K562 (cell line): ENCODE results near the gene FAM124A.

ENCODE experiments used
- BRCA1 ChIP-seq, 2 experiments: fragments of 450-650 bp in 1 of 2; sonication (generic) in 1 of 2; formaldehyde crosslinking in 1 of 2; IDR thresholded peaks; 2 replicates each; pipeline versions ENCODE4 v1.5.0 to v1.6.1; 2017 to 2020; ENCODE audit warnings: mild to moderate bottlenecking in 1 of 2, missing genetic modification reagents in 1 of 2
- CTCF ChIP-seq, 3 experiments: IDR thresholded peaks in 2 of 3; conservative IDR thresholded peaks in 1 of 3; 2 replicates each; pipeline ENCODE4 v1.5.1; 2011 to 2012; ENCODE audit warnings: low read length in 3 of 3, mild to moderate bottlenecking in 3 of 3, control low read depth in 2 of 3, improper control_type of control experiment in 1 of 3, inconsistent platforms in 1 of 3, low read depth in 1 of 3, mixed read lengths in 1 of 3, moderate library complexity in 1 of 3; ENCODE audit not compliant: insufficient read depth in 2 of 3
- E2F4 ChIP-seq: sonication (generic); formaldehyde crosslinking; IDR thresholded peaks from 2 replicates; pipeline ENCODE4 v1.8.0; 2022; ENCODE audit warnings: mild to moderate bottlenecking, low read depth, missing genetic modification reagents
- MEF2A ChIP-seq: IDR thresholded peaks from 2 replicates; pipeline ENCODE4 v1.6.1; 2011; ENCODE audit warnings: low read depth, mild to moderate bottlenecking, low read length, moderate library complexity; ENCODE audit not compliant: control insufficient read depth
- NFATC3 ChIP-seq: fragments of 450-650 bp; IDR thresholded peaks from 2 replicates; pipeline ENCODE4 v1.6.1; 2017; ENCODE audit warnings: mild to moderate bottlenecking
- PRDM10 ChIP-seq: fragments of 450-650 bp; IDR thresholded peaks from 2 replicates; pipeline ENCODE4 v1.6.1; 2018; ENCODE audit not compliant: partially characterized antibody
- TAF1 ChIP-seq: IDR thresholded peaks from 2 replicates; pipeline ENCODE4 v1.6.1; 2011; ENCODE audit warnings: mild to moderate bottlenecking, low read length, moderate library complexity; ENCODE audit not compliant: insufficient read depth, control insufficient read depth, severe bottlenecking; ENCODE audit errors: extremely low read depth
- TCF7L2 ChIP-seq: fragments of 150-350 bp; IDR thresholded peaks from 2 replicates; pipeline ENCODE4 v1.6.1; 2016; ENCODE audit warnings: low read depth, mild to moderate bottlenecking, low read length, moderate library complexity
- TEAD4 ChIP-seq, 2 experiments: sonication (generic) in 1 of 2; formaldehyde crosslinking in 1 of 2; IDR thresholded peaks; 2 replicates each; pipeline versions ENCODE4 v1.6.1 to v1.8.0; 2012 to 2022; ENCODE audit warnings: borderline replicate concordance in 1 of 2, inconsistent platforms in 1 of 2, low read length in 1 of 2, mild to moderate bottlenecking in 1 of 2, missing genetic modification reagents in 1 of 2

- TF ChIP-seq MEF2A (no peak), TCF7L2 (no peak), CTCF (IDR thresholded peaks at IDR 0.05 in 2 of 3, conservative IDR thresholded peaks at IDR 0.05 in 1 of 3; ENCODE audit: insufficient read depth in 2 of 3, low read depth in 1 of 3, low read length in 3 of 3) (no peak), TEAD4 (IDR thresholded peaks at IDR 0.05; ENCODE audit: low read length) (no peak), TEAD4 (CRISPR knock-in tag; IDR thresholded peaks at IDR 0.05; ENCODE audit: borderline replicate concordance) (no peak), E2F4 (CRISPR knock-in tag) (no peak), NFATC3 (no peak), BRCA1 (IDR thresholded peaks at IDR 0.05) (no peak), BRCA1 (CRISPR knock-in tag; IDR thresholded peaks at IDR 0.05) (no peak), TAF1 (no peak), PRDM10 (no peak)
Observed at GRCh38 chr13:51326777-51327176, 104.6 kb downstream of the FAM124A start.
